SK-N-MC (cell line): ENCODE measurements around the gene ARHGAP18.

Experiments
- EZH2 ChIP-seq: fragments of 200-600 bp; sonication (generic); IDR thresholded peaks from one replicate; pipeline ENCODE4 v1.6.1; 2017; ENCODE audit warnings: antibody characterized with exemption
- POLR2AphosphoS5 ChIP-seq: IDR thresholded peaks from 2 replicates; pipeline ENCODE4 v1.6.1; 2012; ENCODE audit warnings: mild to moderate bottlenecking, low read depth, low read length, borderline replicate concordance

DNA sequence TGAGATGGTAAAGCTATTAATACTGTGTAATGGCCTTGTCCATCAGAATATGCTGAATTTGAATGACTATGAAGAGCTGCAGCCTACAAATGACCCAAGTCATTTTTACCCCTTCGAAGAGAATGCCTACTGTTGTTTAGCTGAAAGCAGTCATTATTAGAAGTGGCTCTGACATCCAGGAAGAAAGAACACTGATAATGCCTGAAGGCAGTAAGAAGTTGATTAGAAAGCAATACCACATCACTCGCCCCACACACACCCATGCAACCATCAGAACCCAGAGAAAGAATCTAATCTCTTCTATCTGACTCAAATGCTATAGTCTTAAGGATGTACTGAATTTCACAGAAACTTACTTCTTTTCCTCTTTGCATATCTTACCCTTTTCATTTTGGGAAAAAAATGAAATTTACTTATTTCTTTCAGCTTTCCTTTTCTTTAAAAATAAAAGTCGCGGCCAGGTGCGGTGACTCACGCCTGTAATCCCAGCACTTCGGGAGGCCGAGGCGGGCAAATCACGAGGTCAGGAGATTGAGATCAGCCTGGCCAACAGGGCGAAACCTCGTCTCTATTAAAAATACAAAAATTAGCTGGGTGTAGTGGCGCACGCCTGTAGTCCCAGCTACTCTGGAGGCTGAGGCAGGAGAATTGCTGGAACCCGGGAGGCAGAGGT lies 61.0 kb downstream of the ARHGAP18 start:
- TF ChIP-seq POLR2AphosphoS5 (no peak), EZH2 (no peak)
